HG03354 (cell line): ENCODE measurements around the gene PRODH.
"Not testable (repeated sequence)": the region's sequence is repeated elsewhere in the genome, so short reads cannot be mapped to it uniquely, and the experiment has no call there.

Experiments
- ATAC-seq: cut with Tn5 transposase; IDR thresholded peaks from one replicate; pipeline ENCODE4 v1.9.1; 2021; ENCODE audit warnings: mild to moderate bottlenecking; ENCODE audit not compliant: unreplicated experiment, poor library complexity, severe bottlenecking

Gene PRODH

GRCh38 chr22:18969158-18969942 lies 33.3 kb upstream of the PRODH start:
- not testable (repeated sequence) for ATAC-seq

GRCh38 chr22:18968011-18968749 lies 32.1 kb upstream of the PRODH start:
- no peak for ATAC-seq

DNA sequence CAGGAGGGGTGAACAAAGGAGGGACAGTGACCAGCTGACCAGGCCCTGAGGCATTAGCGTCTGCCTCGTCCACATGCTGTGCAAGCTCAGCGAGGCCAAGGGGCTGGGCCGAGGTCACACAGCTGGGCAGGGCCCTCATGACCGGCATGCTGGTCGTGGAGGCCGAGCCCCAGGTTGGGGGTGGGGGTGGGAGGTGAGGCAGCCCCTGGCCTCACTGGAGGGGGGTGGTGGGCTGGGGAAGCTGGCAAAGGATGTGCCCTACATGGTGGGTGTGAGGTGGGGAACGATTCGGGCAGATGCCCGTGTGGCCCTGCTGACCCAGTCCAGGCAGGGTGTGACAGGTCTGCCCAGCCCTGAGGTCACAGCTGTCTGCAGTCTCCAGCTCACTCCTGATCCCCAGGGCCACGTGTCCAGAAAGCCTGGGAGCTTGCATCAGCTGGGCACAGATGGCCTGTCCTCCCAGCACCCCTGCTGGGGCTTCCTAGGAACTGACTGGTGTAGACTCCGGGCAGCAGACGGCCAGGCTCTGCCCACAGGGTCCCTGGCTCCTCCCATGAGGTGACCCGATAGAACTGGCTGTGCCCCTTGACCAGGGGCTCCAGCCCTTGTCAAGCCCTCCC lies 31.4 kb upstream of the PRODH start:
- ATAC-seq = not testable (repeated sequence)

GRCh38 chr22:18966748-18967147 lies 30.7 kb upstream of the PRODH start:
- no peak for ATAC-seq

DNA sequence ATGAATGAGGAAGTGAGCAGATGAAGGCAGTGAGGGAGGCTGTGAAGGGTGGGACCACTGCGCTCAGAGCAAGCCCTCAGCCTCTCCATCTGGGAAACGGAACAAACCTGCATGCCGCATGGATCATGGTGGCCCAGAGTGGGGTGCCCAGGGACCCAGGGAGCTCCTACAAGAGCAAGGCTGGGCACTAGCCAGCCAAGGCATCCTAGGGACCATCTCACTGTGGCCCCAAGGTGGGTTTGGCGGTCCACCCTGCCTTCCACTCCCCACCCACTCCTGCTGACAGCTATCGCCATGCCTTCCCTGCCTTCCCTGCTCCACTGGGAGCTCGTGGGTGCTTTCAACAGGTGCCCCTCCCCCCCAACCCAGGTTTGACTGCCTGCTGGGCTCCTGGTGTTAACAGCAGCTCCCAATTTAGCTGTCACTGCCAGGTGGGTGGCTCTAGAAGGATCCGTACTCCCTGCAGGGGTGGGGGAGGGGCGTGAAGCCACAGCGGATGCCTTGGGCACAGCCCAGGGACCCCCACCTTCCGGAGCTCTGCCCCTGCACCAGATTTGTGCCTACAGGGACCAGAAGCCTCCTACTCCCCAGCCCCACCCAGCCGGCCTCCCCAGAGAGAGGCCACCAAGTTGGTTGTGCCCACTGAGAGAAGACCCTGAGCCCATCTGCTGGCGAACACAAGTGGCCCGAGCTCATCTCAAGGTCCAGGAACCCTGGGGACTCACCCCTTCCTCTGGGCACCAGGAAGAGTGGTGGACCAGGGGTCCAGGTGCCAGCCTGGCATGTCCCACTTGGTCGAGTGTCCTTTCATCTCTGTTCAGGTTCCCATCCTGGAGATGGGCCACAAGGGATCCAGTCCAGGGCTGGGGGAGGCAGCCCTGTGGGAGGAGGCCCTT lies 29.7 kb upstream of the PRODH start:
- no peak for ATAC-seq

DNA sequence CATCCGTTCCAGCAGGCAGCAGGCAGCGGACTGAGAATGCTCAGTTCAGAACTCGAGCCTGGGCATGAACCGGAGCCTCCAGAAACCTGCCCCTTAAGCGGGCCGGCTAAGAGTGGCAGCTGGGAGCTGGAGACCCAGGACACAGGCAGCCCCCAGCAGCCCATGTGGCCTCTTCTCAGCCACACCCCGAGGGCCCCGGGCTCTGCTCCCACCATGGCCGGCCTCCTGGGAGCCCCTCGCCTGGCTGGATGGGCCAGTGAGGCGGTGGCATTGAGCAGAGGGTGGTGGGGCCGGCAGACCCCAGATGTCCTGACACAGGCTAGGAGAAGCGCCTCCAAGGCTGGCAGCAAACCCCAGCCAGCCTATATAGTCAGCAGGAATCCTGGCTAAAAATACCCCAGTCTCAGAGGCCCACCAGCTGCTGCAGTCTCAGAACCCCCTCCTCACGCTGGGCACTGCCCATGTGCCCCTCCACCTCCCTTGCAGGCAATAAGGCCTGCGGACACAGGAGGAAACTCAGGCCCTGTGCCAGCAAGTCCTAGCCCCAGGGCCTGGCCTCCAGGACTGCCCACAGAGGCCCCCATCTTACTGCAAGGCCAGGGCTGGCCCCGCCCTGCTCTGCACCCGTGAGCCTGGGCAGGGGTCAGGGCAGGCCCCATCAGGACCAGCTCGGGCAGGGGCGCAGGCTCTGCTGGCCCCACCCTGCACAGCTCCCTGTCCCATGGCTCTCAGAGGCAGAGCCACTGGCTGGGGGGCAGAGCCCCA lies 28.6 kb upstream of the PRODH start:
- ATAC-seq = not testable (repeated sequence)

DNA sequence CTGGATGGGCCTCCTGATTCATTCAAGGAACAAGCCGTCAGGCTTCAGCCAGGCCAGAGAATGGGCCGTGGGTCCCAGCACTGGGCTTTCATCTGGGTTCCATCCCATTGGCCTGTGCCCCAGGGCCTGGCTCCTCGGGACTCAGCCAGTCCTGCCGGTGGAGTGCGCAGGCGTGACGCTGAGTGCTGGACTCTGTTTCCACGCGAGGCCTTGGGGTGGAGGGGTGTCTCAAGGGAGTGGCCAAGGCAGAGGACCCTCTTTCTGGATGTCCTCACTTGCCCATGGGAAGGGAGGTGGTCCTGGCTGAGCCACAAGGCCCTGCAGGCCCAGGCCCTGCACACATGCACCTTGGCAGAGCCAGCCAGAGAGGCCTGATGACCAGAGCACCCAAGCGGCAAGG lies 28.0 kb upstream of the PRODH start:
- not testable (repeated sequence) for ATAC-seq

GRCh38 chr22:18962308-18962635 lies 26.2 kb upstream of the PRODH start:
- ATAC-seq = no peak

DNA sequence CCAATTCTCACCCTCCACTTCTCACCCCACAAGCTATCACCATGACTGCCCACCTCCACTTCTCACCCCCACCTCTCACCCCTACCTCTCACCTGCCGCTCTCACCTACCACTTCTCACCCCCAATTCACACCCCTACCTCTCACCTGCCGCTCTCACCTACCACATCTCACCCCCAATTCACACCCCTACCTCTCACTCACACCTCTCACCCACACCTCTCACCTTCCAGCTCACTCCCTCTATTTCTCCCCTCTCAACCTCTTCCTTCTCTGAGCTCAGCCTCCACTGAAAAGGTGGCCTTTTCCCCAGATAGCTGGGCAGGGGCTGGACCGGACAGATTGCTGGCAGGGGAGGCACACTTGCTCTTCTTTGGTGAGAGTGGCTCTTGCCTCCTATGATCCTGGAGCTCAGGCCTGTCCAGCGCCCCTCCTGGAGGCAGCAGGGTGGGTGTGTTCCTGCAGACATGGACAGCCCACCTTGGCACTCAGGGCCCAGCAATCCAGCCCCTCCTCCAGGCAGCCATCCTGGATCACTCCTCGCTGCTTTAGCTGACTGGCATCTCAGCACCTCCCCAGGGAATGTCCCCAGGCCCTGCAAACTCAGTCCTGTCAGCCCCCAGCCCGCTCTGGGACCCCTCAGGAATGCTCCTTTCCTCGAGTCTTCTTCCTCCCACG lies 25.7 kb upstream of the PRODH start:
- ATAC-seq = not testable (repeated sequence)

GRCh38 chr22:18961201-18961600 lies 25.1 kb upstream of the PRODH start:
- ATAC-seq = not testable (repeated sequence)

- not testable (repeated sequence) for ATAC-seq
These were observed 24.2 kb upstream of the PRODH start for GRCh38 chr22:18960166-18960820.

GRCh38 chr22:18959741-18960140 lies 23.6 kb upstream of the PRODH start:
- not testable (repeated sequence) for ATAC-seq

- not testable (repeated sequence) for ATAC-seq
These were observed 23.2 kb upstream of the PRODH start for GRCh38 chr22:18959266-18959665.

GRCh38 chr22:18958738-18959137 lies 22.6 kb upstream of the PRODH start:
- ATAC-seq = not testable (repeated sequence)

GRCh38 chr22:18958321-18958705 lies 22.2 kb upstream of the PRODH start:
- not testable (repeated sequence) for ATAC-seq

DNA sequence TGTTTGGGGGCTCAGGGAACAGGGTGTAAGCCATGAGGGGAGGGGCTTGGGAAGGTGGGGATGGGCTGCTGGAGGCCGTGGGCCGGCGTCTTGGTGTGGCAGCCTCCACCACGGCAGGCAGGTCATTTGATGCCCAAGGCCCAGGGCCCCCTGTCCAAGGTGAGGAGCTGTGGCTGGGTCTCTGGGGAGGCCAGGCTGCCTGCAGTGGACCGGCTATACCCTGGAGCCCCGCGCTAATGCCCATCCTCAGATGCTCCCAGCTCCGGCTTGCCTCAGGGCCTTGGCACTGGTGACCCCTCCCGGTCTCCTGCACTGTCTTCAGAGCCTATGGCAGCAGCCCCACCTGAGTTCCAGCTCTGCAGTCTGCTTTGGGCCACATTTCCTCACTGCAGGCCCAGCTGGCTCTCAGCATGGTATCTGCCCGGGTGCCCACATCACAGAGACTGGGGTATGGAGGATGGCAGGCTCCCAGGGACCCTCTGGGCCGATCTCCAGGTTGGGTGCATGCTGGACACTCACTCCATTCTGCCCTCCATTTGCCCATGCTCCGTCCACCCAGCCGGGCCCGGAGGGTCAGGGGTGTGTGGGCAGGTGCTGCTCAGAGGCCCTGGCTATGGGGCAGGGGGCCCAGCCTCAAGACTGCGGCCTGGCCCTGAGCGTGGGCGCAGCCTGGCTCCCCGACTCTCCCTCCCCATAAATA lies 21.7 kb upstream of the PRODH start:
- ATAC-seq = not testable (repeated sequence)

DNA sequence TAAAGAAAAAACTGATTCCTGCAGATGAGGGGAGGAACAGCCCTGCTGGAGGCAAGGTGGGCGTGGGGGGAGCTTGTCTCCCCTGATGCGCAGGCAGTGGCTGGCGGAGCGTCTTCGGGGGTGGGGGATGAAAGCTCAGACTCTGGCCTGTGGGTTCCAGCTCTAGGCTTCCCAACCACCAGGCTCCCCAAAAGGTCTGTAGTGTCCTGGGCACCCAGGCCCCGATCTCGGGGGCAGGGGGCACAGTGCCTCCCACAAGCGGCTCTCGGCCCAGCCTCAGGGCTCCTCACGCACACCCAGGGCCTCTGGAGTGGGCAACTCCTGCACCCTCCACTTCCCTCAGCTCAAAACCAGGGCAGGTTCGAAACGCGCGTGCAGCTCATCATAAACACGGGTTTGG lies 20.9 kb upstream of the PRODH start:
- ATAC-seq = not testable (repeated sequence)
